Skin of body (tissue), 2 donors: Measurements from ENCODE around the gene PDE4D. TPM values are rescaled to one million over a fixed set of nuclear protein-coding genes. Genes with fewer than 3 reads are reported as not detected.

Experiments used
- DNase-seq: peaks from one replicate; lab custom pipeline; 2025; lab: John Stamatoyannopoulos, UW
- total RNA-seq: library from RNA; depleted of rRNA; stranded (reverse); fragments of >200 nt; gene quantifications from one replicate; pipeline ENCODE4 v1.2.3, GENCODE V29; 2014

Gene PDE4D
- total RNA-seq, 1 donor from 2014 or later = 39.7 TPM

GRCh38 chr5:58944221-58944620 lies 949.3 kb downstream of the PDE4D start:
- no peak for DNase-seq

GRCh38 chr5:58940446-58940845 lies 953.1 kb downstream of the PDE4D start:
- DNase-seq = no peak

GRCh38 chr5:58939664-58940063 lies 953.9 kb downstream of the PDE4D start:
- DNase-seq = no peak

- no peak for DNase-seq
These were observed 954.7 kb downstream of the PDE4D start for GRCh38 chr5:58938563-58939424.

- DNase-seq = no peak
These were observed 956.4 kb downstream of the PDE4D start for GRCh38 chr5:58937031-58937681.

- DNase-seq = no peak
These were observed 958.9 kb downstream of the PDE4D start for GRCh38 chr5:58934629-58935097.

GRCh38 chr5:58933891-58934628 lies 959.5 kb downstream of the PDE4D start:
- no peak for DNase-seq

GRCh38 chr5:58932057-58932612 lies 961.4 kb downstream of the PDE4D start:
- DNase-seq = no peak

- no peak for DNase-seq
These were observed 963.0 kb downstream of the PDE4D start for GRCh38 chr5:58930520-58930919.

GRCh38 chr5:58929726-58930125 lies 963.8 kb downstream of the PDE4D start:
- no peak for DNase-seq

GRCh38 chr5:58927938-58928337 lies 965.6 kb downstream of the PDE4D start:
- no peak for DNase-seq

GRCh38 chr5:58927181-58927580 lies 966.3 kb downstream of the PDE4D start:
- DNase-seq = no peak

- DNase-seq = no peak
These were observed 967.0 kb downstream of the PDE4D start for GRCh38 chr5:58926541-58926935.

- no peak for DNase-seq
These were observed 967.6 kb downstream of the PDE4D start for GRCh38 chr5:58925627-58926540.

GRCh38 chr5:58924306-58924705 lies 969.2 kb downstream of the PDE4D start:
- DNase-seq = no peak

- no peak for DNase-seq
These were observed 970.2 kb downstream of the PDE4D start for GRCh38 chr5:58923355-58923754.

GRCh38 chr5:58922461-58923171 lies 970.9 kb downstream of the PDE4D start:
- peak; percentile 58 for DNase-seq

GRCh38 chr5:58921159-58921558 lies 972.4 kb downstream of the PDE4D start:
- DNase-seq = no peak

- DNase-seq = no peak
These were observed 973.7 kb downstream of the PDE4D start for GRCh38 chr5:58919833-58920232.
